ENCODE measurements around the gene ATXN1.

DNA sequence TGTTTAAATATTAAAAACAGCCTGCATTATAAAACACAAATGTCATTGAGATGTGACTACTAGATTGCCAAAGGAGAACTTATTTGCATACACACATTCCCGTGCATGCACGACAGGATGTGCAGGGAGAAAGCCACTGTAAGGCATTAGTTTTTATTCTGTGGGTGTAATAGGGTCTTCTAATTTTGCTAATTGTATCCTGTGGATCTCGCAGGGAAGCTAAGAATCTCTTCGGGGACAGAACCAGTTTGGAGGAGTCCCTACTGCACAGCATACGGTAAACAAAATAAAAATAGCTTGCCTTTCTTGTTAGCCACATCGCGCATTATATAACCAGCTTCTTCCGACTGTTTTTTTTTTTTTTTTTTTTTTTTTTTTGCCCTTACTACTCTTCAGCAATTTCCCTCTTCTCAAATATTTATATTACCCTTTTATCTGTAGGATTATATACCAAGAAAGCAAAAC lies 2.0 kb downstream of the ATXN1 start:
- TF ChIP-seq CTCF (IDR thresholded peaks at IDR 0.05; ENCODE audit: low read depth, low read length, poor library complexity, severe bottlenecking) (no peak), EZH2phosphoT487 (IDR thresholded peaks at IDR 0.05; ENCODE audit: borderline replicate concordance, low read length) (no peak)
